ENCODE measurements around the gene IRGC.

The IRGC gene

GRCh38 chr19:43690890-43691289, 25.0 kb upstream of the IRGC start:
- DNase-seq (ENCODE audit: extremely low read depth in 1 of 2, low read depth in 1 of 2), result no peak

DNA sequence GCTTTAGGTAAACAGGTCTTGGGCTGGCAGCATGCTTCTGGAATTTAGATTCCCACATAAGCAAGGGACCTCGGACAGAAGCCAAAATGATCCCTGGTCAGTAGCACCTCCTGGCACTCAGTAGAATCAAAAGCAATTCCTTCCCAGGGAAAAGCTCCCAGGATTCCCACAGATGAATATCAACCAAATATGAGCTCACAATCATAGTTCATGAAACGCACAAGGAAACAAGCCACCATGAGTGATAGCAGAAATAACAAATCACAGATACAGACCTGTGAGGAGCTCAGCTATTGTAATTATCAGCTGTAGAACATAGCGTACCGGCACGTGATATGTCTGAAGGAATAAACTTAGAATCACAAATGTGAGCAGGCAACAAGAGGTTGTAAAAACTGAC, 24.1 kb upstream of the IRGC start:
- no peak for DNase-seq (ENCODE audit: extremely low read depth in 1 of 2, low read depth in 1 of 2)

DNA sequence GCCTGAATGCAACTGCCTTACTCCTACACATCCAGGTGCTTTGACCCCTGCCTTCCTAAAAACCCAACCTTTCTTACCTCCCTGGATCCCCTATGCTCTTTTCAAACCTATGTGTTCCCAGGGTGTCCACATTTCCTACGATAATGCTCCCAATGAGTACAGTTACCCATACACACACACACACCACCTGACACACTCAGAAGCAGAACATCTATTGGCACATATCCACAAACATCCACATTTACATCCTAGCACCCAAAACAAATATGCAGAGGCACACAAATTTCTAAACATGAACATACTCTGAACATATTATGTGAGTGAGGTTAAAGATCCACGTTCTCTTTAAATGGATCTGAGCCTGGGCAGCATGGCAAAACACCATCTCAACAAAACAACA, 23.5 kb upstream of the IRGC start:
- DNase-seq (ENCODE audit: extremely low read depth in 1 of 2, low read depth in 1 of 2), result no peak

DNA sequence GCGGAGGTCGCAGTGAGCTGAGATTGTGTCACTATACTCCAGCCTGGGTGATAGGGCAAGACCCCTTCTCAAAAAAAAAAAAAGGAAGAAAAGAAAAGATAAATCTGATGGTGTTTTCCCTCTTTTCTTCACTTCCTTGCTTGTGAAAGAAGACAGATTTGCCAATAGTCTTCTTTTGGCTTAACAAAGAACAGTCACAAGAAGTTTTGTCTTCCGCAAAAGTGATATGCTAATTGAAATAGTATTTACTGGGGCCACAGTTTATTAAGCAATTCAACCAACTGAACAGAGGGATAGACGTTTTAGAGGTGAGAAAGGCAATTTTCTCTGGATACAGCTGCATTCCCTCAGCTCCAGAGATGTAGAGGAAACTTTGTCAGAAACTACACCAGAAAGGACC, 23.0 kb upstream of the IRGC start:
- DNase-seq (ENCODE audit: extremely low read depth in 1 of 2, low read depth in 1 of 2), result no peak

DNA sequence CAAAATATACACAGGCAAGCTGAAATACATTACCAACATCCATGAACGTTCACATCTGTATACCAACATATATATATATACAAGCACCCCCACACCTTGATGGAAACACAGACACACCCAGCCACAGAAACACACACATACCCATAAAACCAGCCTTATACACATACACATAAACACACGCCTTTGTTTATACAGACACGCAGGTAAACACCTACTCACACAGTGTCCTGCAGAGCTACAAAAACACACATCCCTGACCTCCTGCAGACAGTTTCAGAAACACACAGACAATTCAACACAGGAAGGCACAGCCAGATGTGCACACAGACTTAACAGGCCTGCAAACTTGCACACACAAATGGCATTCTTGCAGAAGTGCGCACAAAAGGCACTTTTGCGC, 21.3 kb upstream of the IRGC start:
- DNase-seq (ENCODE audit: extremely low read depth in 1 of 2, low read depth in 1 of 2), result no peak

- DNase-seq (ENCODE audit: extremely low read depth in 1 of 2, low read depth in 1 of 2), result no peak
Measured at GRCh38 chr19:43695985-43696704, 19.7 kb upstream of the IRGC start.

- no peak for DNase-seq (ENCODE audit: extremely low read depth in 1 of 2, low read depth in 1 of 2)
Measured at GRCh38 chr19:43697295-43697694, 18.6 kb upstream of the IRGC start.

DNA sequence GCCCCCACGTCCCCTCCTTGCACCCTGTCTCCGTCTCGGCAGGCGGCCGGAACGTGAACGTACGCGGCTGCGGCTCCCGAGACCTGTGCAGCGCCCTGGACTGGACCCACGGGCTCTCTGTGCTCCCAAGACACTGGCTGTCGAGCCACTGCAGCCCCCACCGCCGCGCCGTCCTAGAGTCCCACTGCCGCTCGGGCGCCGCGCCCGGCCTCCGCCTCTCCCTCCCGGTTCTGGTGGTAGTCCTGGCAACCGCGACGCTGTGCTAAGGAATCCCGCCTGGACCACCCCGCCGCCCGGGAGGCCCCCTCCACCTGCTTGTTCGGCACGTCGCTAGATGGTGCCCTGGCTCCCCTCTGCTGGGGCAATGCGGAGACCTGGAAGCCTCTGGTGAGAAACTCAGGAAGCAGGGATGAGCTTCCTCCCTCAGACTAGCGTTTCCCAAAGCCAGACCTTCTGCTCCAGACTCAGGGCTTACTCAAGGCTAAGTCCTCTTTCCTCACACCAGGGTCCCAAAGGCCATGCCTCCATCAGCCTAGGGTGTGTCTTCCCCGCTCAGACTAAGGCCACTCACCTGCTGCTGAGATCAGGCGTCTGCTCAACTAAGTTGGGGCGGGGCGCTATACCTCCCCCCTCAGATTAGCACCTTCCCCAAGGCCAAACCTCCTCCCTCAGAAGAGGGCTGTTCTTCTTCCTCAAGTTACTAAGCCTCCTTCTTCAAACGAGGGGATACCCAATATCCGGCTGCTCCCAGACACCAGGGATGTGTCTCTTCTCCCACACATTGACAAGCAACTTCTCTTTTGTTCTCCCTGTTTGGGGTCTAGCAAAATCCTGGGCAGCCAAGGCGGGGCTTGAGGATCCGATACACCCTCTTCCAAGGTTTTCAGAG, 16.1 kb upstream of the IRGC start:
- no peak for DNase-seq (ENCODE audit: extremely low read depth in 1 of 2, low read depth in 1 of 2)

GRCh38 chr19:43700395-43701000, 15.4 kb upstream of the IRGC start:
- no peak for DNase-seq (ENCODE audit: extremely low read depth in 1 of 2, low read depth in 1 of 2)

- no peak for DNase-seq (ENCODE audit: extremely low read depth in 1 of 2, low read depth in 1 of 2)
Measured at GRCh38 chr19:43704002-43704705, 11.7 kb upstream of the IRGC start.

DNA sequence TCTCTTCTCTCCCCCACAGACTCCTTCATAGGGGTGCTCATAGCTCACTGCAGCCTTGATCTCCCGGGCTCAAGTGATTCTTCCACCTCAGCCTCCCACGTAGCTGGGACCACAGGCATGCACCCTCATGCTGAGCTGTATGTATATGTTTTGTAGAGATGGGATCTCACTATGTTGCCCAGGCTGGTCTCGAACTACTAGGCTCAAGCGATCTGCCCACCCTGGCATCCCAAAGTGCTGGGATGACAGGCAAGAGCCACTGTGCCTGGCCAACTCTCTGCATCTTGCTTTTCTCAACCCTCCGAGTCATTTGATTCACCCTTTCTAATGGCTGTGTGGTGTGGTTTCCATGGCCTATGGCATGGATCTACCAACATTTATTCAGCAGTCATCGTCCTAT, 10.1 kb upstream of the IRGC start:
- DNase-seq (ENCODE audit: extremely low read depth in 1 of 2, low read depth in 1 of 2), result no peak

DNA sequence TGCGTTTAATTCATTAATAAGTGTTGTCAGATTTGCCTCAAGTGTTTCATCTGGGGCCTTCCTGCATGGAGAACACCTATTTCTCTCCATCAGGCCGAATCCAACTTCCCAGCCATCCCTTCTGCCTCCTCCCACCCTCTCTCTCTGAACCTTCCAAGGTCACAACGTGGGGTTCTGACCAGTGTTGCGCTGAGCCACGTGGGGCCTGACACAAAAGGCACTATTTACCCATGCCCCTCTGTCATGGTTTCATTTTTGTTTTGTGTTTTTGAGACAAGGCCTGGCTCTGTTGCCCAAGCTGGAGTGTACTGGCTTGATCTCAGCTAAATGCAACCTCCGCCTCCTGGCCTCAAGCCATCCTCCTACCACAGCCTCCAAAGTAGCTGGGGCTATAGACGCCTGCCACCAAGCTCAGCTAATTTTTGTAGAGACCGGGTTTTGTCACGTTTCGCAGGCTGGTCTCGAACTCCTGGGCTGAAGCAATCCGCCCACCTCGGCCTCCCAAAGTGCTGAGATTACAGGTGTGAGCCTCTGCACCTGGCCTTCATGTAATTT, 8.6 kb upstream of the IRGC start:
- no peak for DNase-seq (ENCODE audit: extremely low read depth in 1 of 2, low read depth in 1 of 2)

- no peak for DNase-seq (ENCODE audit: extremely low read depth in 1 of 2, low read depth in 1 of 2)
Measured at GRCh38 chr19:43708716-43709115, 7.2 kb upstream of the IRGC start.

DNA sequence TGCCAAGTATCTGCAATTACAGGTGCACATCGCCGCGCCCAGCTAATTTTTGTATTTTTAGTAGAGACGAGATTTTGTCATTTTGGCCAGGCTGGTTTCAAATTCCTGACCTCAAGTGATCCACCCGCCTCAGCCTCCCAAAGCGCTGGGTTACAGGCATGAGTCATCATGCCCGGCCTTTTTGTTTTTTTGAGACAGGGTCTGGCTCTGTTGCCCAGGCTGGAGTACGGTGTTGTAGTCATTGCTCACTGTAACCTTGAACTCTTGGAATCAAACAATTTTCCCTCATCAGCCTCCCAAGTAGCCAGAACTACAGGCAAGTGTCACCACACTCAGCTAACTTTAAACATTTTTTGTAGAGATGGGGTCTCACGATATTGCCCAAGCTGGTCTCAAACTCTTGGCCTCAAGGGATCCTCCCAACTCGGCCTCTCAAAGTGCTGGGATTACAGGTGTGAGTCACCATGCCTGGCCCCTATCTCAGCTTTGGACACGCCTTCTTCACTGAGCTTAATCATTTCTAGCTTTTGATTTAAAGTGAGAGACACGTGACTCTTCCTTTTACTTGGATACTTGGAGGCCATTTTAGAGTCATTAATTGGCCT, 4.0 kb upstream of the IRGC start:
- DNase-seq (ENCODE audit: extremely low read depth in 1 of 2, low read depth in 1 of 2), result no peak

DNA sequence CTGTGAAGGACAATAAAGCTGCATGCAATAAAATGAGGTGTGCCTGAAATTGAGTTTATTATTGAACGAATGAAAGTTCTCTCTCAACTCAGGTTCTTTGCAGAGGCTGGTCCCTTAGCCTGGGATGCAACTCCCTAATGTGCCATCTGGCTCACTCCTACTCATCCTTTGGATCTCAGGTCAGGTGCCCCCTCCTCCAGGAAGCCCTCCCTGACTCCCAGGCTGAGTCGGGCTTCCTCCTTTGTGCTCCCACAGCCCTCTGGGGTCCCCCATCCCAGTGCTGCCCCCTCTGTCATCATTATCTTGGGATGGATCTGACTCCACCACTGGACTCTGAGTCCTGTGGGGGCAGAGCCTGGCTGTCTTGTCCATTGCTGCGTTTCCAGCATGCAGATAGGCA, 2.7 kb upstream of the IRGC start:
- DNase-seq (ENCODE audit: extremely low read depth in 1 of 2, low read depth in 1 of 2), result no peak

DNA sequence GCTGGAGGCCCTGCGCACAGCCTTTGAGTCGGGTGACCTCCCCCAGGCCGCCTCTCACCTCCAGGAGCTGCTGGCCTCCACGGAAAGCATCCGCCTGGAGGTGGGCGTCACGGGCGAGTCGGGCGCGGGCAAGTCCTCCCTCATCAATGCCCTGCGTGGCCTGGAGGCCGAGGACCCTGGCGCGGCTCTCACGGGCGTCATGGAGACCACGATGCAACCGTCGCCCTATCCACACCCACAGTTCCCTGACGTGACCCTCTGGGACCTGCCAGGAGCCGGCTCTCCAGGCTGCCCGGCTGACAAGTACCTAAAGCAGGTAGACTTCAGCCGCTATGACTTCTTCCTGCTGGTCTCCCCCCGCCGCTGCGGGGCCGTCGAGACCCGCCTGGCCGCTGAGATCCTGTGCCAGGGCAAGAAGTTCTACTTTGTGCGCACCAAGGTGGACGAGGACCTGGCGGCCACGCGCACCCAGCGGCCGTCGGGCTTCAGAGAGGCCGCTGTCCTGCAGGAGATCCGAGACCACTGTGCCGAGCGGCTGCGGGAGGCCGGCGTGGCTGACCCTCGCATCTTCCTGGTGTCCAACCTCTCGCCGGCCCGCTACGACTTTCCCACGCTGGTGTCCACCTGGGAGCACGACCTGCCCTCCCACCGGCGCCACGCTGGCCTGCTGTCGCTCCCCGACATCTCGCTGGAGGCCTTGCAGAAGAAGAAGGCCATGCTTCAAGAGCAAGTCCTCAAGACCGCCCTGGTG, 2.9 kb downstream of the IRGC start:
- DNase-seq (ENCODE audit: extremely low read depth in 1 of 2, low read depth in 1 of 2), result no peak

GRCh38 chr19:43719378-43719868, 3.5 kb downstream of the IRGC start:
- DNase-seq (ENCODE audit: extremely low read depth in 1 of 2, low read depth in 1 of 2), result no peak

GRCh38 chr19:43719918-43720317, 4.0 kb downstream of the IRGC start:
- no peak for DNase-seq (ENCODE audit: extremely low read depth in 1 of 2, low read depth in 1 of 2)

GRCh38 chr19:43720936-43721335, 5.1 kb downstream of the IRGC start:
- DNase-seq (ENCODE audit: extremely low read depth in 1 of 2, low read depth in 1 of 2), result no peak

All from stimulated activated CD8-positive, alpha-beta memory T cell treated with anti-CD3 and anti-CD28 coated beads, Interleukin-7, amount 100 ng/mL, for 48 hours (primary cell).